ENCODE measurements around the gene FOXB2. TPM values are rescaled to one million over a fixed set of nuclear protein-coding genes. Genes with fewer than 3 reads are reported as not detected.
A peak's percentile ranks its signal among the peaks of the same experiment; 100 is the strongest.

Gene FOXB2
- total RNA-seq, 2 donors from 2014 or later: not detected

DNA sequence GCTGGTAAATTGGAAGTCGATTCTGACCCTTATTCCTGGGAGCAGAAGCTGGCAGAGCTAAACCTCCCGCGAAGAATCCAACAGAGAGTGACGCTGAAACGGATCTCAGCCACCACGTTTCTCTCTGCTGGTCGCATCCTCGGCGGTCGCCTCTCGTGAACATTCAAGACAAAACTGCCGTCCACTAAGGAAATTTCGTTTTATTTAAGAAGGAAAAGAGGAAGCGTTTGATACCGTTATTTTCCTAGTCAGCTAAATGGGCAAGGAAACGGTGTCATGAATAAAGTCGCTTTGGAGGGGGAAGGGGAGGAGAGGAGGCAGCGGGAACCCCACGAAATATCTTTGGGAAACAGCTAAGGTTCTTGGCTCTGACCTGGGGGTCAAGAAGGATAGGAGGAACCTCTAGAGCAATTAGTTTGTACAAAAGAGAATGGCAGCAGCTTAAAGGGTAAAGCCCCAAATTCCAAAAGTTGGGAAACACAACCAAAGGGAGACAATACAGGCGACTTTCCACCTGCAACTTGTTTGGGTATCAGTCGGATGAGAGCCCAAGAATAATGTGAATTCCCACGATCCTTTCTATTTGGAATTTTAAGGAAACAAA, 1.9 kb downstream of the FOXB2 start:
- DNase-seq: no peak
- Histone ChIP-seq H3K9me3 (ENCODE audit: control insufficient read depth, low read length) (no peaks in the 10 kb centered on the region), H3K4me3 (ENCODE audit: low read length) (no peak overlapping the region), H3K9ac (ENCODE audit: extremely low read depth, low read length, poor library complexity, severe bottlenecking) (no peak overlapping the region), H3K27me3 (ENCODE audit: control insufficient read depth, insufficient read depth, low read length, poor library complexity, severe bottlenecking) (peaks cover 98% of the 10 kb centered on the region), H3K27ac (ENCODE audit: low read depth, low read length) (no peak overlapping the region), H3K4me1 (ENCODE audit: control insufficient read depth, insufficient read depth, low read length) (no peaks in the 10 kb centered on the region), H3K36me3 (ENCODE audit: control insufficient read depth, insufficient read depth, low read length) (no peaks in the 10 kb centered on the region)
- Mint-ChIP-seq H3K36me3 (ENCODE audit: low read depth) (no peaks in the 10 kb centered on the region), H3K9me3 (no peaks in the 10 kb centered on the region), H3K27ac (no peak overlapping the region), H3K27me3 (ENCODE audit: insufficient read depth) (peaks cover 99% of the 10 kb centered on the region), H3K4me1 (peaks cover 14% of the 10 kb centered on the region), H3K4me3 (peak overlapping the region; percentile 25)
- TF ChIP-seq, protein P1, sequence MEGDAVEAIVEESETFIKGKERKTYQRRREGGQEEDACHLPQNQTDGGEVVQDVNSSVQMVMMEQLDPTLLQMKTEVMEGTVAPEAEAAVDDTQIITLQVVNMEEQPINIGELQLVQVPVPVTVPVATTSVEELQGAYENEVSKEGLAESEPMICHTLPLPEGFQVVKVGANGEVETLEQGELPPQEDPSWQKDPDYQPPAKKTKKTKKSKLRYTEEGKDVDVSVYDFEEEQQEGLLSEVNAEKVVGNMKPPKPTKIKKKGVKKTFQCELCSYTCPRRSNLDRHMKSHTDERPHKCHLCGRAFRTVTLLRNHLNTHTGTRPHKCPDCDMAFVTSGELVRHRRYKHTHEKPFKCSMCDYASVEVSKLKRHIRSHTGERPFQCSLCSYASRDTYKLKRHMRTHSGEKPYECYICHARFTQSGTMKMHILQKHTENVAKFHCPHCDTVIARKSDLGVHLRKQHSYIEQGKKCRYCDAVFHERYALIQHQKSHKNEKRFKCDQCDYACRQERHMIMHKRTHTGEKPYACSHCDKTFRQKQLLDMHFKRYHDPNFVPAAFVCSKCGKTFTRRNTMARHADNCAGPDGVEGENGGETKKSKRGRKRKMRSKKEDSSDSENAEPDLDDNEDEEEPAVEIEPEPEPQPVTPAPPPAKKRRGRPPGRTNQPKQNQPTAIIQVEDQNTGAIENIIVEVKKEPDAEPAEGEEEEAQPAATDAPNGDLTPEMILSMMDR (conservative IDR thresholded peaks at IDR 0.05): no peak
- WGBS, 2 experiments (ENCODE audit: insufficient coverage in 1 of 2, insufficient read length in 1 of 2): 1 to 3% methylated on average over 15 to 22 of the region's 22 CpGs

GRCh38 chr9:77021922-77022782, 2.7 kb downstream of the FOXB2 start:
- Mint-ChIP-seq H3K4me1 (peaks cover 8% of the 10 kb centered on the region), H3K9me3 (no peaks in the 10 kb centered on the region), H3K4me3 (peak overlapping the region; percentile 36), H3K27ac (no peak overlapping the region), H3K27me3 (ENCODE audit: insufficient read depth) (peaks cover 94% of the 10 kb centered on the region), H3K36me3 (ENCODE audit: low read depth) (no peaks in the 10 kb centered on the region)
- H3K4me3 ChIP-seq (ENCODE audit: low read length): no peak overlapping the region
- H3K4me1 ChIP-seq (ENCODE audit: control insufficient read depth, insufficient read depth, low read length): no peaks in the 10 kb centered on the region
- no peak overlapping the region for H3K9ac ChIP-seq (ENCODE audit: extremely low read depth, low read length, poor library complexity, severe bottlenecking)
- H3K27me3 ChIP-seq (ENCODE audit: control insufficient read depth, insufficient read depth, low read length, poor library complexity, severe bottlenecking): peaks cover 91% of the 10 kb centered on the region
- H3K27ac ChIP-seq (ENCODE audit: low read depth, low read length): no peak overlapping the region
- H3K9me3 ChIP-seq (ENCODE audit: control insufficient read depth, low read length): no peaks in the 10 kb centered on the region
- WGBS, 2 experiments (ENCODE audit: insufficient coverage in 1 of 2, insufficient read length in 1 of 2): 7 to 16% methylated on average over 15 to 36 of the region's 37 CpGs
- no peak for DNase-seq
- TF ChIP-seq, protein P1 (conservative IDR thresholded peaks at IDR 0.05): no peak
- no peaks in the 10 kb centered on the region for H3K36me3 ChIP-seq (ENCODE audit: control insufficient read depth, insufficient read depth, low read length)

GRCh38 chr9:77022783-77023440, 3.5 kb downstream of the FOXB2 start:
- no peak overlapping the region for H3K27ac Mint-ChIP-seq
- no peaks in the 10 kb centered on the region for H3K36me3 Mint-ChIP-seq (ENCODE audit: low read depth)
- H3K4me3 Mint-ChIP-seq: peak overlapping the region; percentile 36
- TF ChIP-seq, protein P1 (conservative IDR thresholded peaks at IDR 0.05): peak; percentile 64
- Histone ChIP-seq H3K9me3 (ENCODE audit: control insufficient read depth, low read length) (no peaks in the 10 kb centered on the region), H3K27me3 (ENCODE audit: control insufficient read depth, insufficient read depth, low read length, poor library complexity, severe bottlenecking) (peaks cover 83% of the 10 kb centered on the region), H3K9ac (ENCODE audit: extremely low read depth, low read length, poor library complexity, severe bottlenecking) (no peak overlapping the region), H3K4me1 (ENCODE audit: control insufficient read depth, insufficient read depth, low read length) (no peaks in the 10 kb centered on the region), H3K36me3 (ENCODE audit: control insufficient read depth, insufficient read depth, low read length) (no peaks in the 10 kb centered on the region), H3K4me3 (ENCODE audit: low read length) (no peak overlapping the region), H3K27ac (ENCODE audit: low read depth, low read length) (no peak overlapping the region)
- WGBS, 2 experiments (ENCODE audit: insufficient coverage in 1 of 2, insufficient read length in 1 of 2): 6 to 9% methylated on average over 13 to 43 of the region's 43 CpGs
- H3K9me3 Mint-ChIP-seq: no peaks in the 10 kb centered on the region
- peak; percentile 89 for DNase-seq
- peaks cover 87% of the 10 kb centered on the region for H3K27me3 Mint-ChIP-seq (ENCODE audit: insufficient read depth)
- H3K4me1 Mint-ChIP-seq: peaks cover 8% of the 10 kb centered on the region

Data from endodermal cell (in vitro differentiated cells).